GM06990 (cell line): ENCODE data around the gene LMOD3.
A peak's percentile ranks its signal among the peaks of the same experiment; 100 is the strongest.

Source experiments
- DNase-seq: peaks from one replicate; pipeline ENCODE4 v3.0.0-alpha.2; 2011; ENCODE audit not compliant: insufficient read length; ENCODE audit errors: extremely low read depth
- H3K27me3 ChIP-seq: replicated peaks from 2 replicates; pipeline ENCODE4 v1.6.0; 2011; ENCODE audit warnings: low read length; ENCODE audit not compliant: control insufficient read depth, insufficient read depth
- H3K36me3 ChIP-seq: 2 replicates; pipeline ENCODE4 v1.5.1; 2011; ENCODE audit warnings: low read length; ENCODE audit not compliant: control insufficient read depth, insufficient read depth
- H3K4me3 ChIP-seq: replicated peaks from 2 replicates; pipeline ENCODE4 v1.5.1; 2011; ENCODE audit warnings: low read depth, mild to moderate bottlenecking, control low read depth, low read length
- TF ChIP-seq, protein P1 (sequence below): IDR thresholded peaks from 2 replicates; pipeline ENCODE4 v1.5.1; 2011; ENCODE audit warnings: low read length, control low read depth, mild to moderate bottlenecking, inconsistent platforms; ENCODE audit not compliant: insufficient read depth, poor library complexity, severe bottlenecking

LMOD3 gene

DNA sequence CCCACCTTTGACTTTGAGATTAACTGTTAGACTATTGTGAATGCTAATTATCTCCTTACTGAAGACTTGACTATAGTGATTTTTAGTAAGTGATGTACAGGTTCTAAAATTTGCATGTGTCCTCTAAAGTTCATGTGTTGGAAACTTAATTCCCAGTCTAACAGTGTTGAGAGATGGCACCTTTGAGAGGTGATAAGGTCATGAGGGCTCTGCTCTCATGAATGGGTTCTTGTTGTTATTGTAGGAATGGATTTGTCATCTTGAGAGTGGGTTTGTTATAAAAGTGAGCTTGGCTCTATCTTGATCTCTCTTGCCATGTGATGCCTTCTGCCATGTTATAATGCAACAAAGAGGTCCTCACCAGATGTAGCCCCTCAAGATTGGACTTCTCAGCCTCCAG lies 18.9 kb upstream of the LMOD3 start:
- peaks cover 3% of the 10 kb centered on the region; the same call in 1 of the 2 replicates for H3K27me3 ChIP-seq
- no peaks in the 10 kb centered on the region for H3K36me3 ChIP-seq
- no peak for DNase-seq
- no peak overlapping the region for H3K4me3 ChIP-seq
- TF ChIP-seq, protein P1, sequence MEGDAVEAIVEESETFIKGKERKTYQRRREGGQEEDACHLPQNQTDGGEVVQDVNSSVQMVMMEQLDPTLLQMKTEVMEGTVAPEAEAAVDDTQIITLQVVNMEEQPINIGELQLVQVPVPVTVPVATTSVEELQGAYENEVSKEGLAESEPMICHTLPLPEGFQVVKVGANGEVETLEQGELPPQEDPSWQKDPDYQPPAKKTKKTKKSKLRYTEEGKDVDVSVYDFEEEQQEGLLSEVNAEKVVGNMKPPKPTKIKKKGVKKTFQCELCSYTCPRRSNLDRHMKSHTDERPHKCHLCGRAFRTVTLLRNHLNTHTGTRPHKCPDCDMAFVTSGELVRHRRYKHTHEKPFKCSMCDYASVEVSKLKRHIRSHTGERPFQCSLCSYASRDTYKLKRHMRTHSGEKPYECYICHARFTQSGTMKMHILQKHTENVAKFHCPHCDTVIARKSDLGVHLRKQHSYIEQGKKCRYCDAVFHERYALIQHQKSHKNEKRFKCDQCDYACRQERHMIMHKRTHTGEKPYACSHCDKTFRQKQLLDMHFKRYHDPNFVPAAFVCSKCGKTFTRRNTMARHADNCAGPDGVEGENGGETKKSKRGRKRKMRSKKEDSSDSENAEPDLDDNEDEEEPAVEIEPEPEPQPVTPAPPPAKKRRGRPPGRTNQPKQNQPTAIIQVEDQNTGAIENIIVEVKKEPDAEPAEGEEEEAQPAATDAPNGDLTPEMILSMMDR: no peak

DNA sequence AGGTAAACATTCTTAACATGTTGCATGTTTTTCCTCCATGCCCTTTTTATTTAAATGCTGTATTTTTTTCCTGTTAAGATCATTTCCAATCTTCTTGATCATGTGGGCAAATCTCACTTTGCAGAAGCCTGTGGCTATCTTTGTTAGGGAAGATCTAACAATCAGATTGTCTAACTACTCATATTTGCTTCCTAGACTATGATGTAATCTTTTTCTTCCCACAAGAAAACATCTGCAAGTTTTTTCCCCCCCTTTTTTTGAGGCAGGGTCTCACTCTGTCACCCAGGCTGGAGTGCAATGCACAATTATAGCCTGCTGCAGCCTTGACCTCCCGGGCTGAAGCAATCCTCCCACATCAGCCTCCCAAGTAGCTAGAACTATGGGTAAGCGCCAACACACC lies 15.0 kb upstream of the LMOD3 start:
- Histone ChIP-seq H3K36me3 (no peaks in the 10 kb centered on the region), H3K27me3 (peaks cover 3% of the 10 kb centered on the region; the same call in 1 of the 2 replicates), H3K4me3 (no peak overlapping the region)
- TF ChIP-seq, protein P1: no peak
- DNase-seq: no peak

DNA sequence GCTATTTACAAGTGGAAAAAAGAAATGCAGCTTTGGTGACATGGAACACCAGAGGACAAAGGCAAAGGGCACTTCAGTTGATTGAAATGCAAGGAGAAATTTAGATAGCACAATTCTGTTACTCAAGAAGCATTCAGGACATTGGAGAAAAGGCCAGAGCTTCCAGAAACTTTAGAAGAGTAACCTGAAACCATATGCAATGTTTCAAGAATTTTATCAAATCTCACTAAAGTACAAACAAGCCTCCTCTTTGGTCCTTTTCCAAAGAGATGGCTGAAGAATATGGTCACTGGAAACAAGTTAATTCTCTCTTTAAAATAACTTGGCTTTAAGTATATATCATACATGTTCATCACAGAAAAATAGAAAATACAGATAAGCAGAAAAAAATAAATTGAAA lies 14.6 kb upstream of the LMOD3 start:
- TF ChIP-seq, protein P1: no peak
- peaks cover 3% of the 10 kb centered on the region; the same call in 1 of the 2 replicates for H3K27me3 ChIP-seq
- H3K36me3 ChIP-seq: no peaks in the 10 kb centered on the region

DNA sequence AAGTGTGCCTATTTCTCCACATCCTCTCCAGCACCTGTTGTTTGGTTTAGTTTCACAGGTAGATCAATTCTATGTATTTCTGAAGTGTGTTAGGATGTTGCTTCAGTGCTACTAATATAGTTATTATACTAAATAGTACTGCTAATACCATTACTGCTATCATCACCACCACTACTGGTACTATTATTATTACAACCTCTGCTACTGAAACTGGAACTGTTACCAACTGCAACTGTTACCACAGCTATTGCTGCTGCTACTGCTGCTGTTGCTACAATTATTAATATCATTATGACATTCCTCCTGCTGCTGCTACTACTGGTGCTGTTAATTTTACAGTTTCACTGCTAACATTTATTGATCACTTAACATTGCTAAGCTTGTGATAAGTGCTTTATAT lies 8.3 kb upstream of the LMOD3 start:
- Histone ChIP-seq H3K27me3 (no peaks in the 10 kb centered on the region; the same call in 1 of the 2 replicates), H3K36me3 (no peaks in the 10 kb centered on the region), H3K4me3 (no peak overlapping the region)
- peak; percentile 22 for DNase-seq
- TF ChIP-seq, protein P1: no peak

More for the DNA sequence above, 14.6 kb upstream of the LMOD3 start:
- H3K4me3 ChIP-seq: no peak overlapping the region
- no peak for DNase-seq

DNA sequence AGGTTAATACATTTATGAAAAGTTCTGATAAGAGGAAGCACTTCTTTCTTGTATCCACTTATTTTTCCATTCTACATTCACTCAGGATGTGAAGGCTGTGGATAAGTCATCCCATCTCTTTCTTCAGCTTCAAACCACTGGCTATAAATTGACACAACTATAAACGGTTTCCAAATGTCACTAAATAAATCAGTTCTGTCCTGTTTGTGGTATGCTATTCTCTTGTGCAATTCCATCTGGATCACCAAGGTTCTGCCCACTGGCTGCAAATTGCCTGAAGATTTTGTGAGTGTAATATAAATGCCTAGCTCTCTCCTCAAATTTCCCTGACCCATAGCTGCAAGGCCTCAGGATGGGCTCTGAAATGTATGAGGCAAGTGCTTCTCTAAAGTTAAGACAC lies 7.1 kb upstream of the LMOD3 start:
- TF ChIP-seq, protein P1: no peak
- no peak overlapping the region for H3K4me3 ChIP-seq
- DNase-seq: no peak

DNA sequence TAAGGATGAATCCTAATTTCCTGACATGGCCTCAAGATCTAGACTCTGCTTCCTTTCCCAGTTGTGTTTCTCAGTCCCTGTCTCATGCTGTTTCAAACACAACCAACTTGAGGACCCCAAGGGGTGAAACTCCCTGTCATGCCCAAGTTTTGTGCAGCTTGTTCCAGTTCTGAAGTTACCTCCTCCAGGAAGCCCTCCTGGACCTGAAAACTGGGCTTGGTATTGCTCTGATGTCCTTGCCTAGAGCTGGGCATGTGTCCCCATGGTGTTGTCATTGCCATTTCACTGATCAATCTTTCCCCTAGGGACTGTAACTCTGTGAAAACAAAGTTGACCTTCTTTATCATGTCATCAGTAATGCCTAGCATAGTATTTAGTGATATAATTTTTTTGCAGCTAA lies 6.1 kb upstream of the LMOD3 start:
- TF ChIP-seq, protein P1: no peak
- no peak overlapping the region for H3K4me3 ChIP-seq
- DNase-seq: no peak

More for the DNA sequence above, 7.1 kb upstream of the LMOD3 start:
- Histone ChIP-seq H3K36me3 (no peaks in the 10 kb centered on the region), H3K27me3 (no peaks in the 10 kb centered on the region; the same call in 1 of the 2 replicates)

More for the DNA sequence above, 6.1 kb upstream of the LMOD3 start:
- H3K36me3 ChIP-seq: no peaks in the 10 kb centered on the region
- no peaks in the 10 kb centered on the region; the same call in 1 of the 2 replicates for H3K27me3 ChIP-seq
